Stimulated activated CD4-positive, alpha-beta T cell treated with anti-CD3 and anti-CD28 coated beads, Interleukin-2, amount 100 ng/mL, for 24 hours (primary cell): ENCODE data around the gene SELP.

ENCODE experiments used
- DNase-seq, 2 donors: peaks; one replicate each; pipeline ENCODE4 v3.0.0-alpha.2; 2020

SELP gene

DNA sequence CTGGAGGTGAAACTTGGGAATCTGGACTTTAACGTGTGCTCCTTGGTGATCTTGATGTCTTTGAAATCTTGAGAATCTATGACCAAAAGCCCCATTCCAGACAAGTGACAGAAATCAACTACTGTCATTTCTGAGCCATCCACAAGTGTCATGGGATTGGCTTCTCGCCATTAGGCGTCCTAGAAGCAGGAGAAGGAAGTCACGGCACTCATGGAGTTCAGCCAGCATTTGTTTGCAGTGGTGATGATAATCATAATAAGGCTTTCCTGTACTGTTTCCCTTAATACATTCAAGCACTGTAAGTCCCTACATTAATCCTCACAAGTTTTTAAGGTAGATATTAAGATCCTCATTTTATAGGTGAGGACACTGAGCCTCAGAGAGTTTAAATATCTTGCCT is 55.6 kb downstream of the SELP start:
- no peak for DNase-seq

DNA sequence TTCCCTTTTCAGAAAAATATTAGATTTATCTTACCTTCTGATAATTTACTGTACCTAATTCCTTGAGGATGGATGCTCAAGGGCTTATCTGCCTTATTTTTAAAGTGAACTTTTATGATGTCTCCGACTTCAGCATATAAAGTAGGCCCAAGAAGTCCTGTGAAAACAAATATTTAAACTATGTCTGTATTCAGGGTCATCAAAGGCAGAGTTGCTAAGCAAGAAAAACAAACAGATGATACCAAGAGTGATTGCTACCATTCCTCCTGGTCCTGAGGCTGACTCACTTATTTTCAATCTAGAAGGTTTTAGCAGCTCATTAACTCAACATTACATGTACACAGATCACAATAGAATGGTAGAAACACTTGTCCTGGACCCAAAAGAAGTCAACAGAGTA is 57.7 kb downstream of the SELP start:
- DNase-seq, result no peak

- no peak for DNase-seq
These were observed 58.5 kb downstream of the SELP start for GRCh38 chr1:169571450-169571849.

GRCh38 chr1:169570172-169570574 is 59.8 kb downstream of the SELP start:
- no peak for DNase-seq

GRCh38 chr1:169568497-169568896 is 61.4 kb downstream of the SELP start:
- DNase-seq, result no peak

- DNase-seq, result no peak
These were observed 64.3 kb downstream of the SELP start for GRCh38 chr1:169565335-169566271.

GRCh38 chr1:169563650-169564049 is 66.3 kb downstream of the SELP start:
- DNase-seq, result no peak

- no peak for DNase-seq
These were observed 66.8 kb downstream of the SELP start for GRCh38 chr1:169563019-169563615.

- DNase-seq, result no peak
These were observed 68.2 kb downstream of the SELP start for GRCh38 chr1:169561692-169562091.

DNA sequence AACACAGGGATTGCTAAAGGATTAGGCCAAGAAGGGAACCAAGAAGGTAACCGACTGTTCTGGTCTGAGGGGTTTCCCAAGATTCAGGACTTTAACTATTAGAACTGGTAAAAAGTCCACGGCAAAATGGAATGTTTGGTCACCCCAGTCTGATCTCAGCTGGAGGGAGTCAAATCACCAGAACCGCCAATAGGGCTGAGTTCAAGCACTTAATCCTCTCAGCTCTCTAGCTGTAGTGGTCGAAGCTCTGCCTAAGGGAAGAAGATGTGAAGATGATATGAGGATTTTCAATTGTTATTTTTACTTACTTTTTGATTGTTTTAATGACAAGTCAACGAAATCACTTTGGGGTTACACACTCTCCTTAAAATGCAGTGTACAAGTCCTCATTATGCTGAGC is 72.8 kb downstream of the SELP start:
- no peak for DNase-seq

GRCh38 chr1:169550294-169550693 is 79.6 kb downstream of the SELP start:
- no peak for DNase-seq

GRCh38 chr1:169548282-169548681 is 81.6 kb downstream of the SELP start:
- no peak for DNase-seq

- peak; percentile 30 to 38 for DNase-seq
These were observed 83.6 kb downstream of the SELP start for GRCh38 chr1:169546087-169546995.

GRCh38 chr1:169545472-169545871 is 84.5 kb downstream of the SELP start:
- DNase-seq, result no peak

DNA sequence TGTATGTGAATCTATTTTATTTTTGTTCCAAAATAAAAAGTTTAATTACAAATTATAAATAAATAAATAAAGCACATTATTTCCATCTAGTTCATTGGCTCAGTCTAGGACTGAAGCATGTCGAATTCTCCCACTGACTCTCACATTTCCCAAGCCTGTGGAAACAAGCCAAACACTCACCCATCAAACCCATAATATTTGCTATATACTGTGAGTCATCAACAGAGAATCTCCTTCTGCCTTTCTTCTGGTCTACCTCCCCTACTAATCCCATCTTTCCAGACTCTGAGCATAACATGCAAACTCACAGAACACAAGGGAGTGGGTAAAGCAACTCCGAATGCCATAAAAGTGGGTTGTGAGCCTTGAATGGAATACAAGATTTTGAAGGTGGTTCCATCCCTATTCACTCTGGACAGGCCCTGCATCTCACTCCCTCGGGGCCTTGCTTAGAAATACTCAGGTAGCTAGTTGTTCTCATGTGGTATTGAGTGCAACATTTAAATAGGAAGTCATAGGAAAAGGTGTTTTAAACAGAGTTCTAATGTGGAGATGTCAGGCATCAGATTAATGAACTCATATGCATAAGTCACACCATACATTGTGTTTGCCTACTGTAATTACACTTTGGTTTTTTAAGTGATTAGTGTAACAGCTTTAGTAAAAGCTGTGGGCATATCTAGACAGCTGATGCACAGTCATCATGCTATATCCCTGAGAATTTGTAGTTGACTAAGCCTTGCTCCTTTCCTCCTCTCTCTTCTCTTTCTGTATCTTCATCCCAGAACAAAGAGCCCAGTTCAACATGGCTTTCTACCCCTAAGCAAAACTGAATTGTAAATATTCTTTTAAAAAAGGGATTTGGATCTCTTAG is 90.7 kb downstream of the SELP start:
- DNase-seq, result no peak
